NCI-H1105 treated with DMSO at 0.1 percent for 48 hours (cell line): ENCODE measurements around the gene CCDC40.

Experiments
- DNase-seq: peaks from one replicate; lab custom pipeline; 2025; lab: John Stamatoyannopoulos, UW

CCDC40 gene

DNA sequence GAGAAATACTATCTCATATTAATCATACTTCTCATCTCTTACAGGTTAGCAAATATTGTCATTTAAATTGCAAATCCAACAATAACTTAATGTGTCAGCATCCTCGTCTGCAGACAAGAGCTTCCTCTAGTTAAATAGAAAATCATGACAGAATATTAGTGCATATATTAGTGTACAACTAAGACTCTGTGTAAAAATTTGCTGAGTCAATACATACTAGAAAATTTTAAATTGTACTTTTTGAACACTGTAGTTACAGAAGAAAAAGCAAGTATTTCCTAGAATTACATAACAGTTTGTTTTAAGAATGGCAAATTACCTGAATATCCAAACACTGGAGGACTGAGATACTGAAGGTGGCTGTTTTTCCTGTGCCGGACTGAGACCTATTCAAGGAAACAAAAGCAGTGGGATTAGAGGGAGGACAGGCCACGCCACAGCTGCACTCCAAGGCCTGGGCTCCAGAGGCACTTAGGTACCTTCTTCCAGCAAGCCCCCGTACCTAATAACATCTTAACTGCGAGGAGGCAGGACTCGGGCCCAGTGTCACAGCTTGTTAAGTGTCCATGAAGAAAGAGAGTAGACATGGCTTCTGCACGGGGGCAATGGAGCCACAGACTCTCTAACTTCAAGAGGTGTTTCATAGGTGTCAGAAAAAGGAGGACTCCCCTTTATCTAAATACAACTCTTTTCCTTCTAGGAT, 105.2 kb downstream of the CCDC40 start:
- DNase-seq, result no peak

- no peak for DNase-seq
Measured at GRCh38 chr17:80142929-80143328, 106.5 kb downstream of the CCDC40 start.

DNA sequence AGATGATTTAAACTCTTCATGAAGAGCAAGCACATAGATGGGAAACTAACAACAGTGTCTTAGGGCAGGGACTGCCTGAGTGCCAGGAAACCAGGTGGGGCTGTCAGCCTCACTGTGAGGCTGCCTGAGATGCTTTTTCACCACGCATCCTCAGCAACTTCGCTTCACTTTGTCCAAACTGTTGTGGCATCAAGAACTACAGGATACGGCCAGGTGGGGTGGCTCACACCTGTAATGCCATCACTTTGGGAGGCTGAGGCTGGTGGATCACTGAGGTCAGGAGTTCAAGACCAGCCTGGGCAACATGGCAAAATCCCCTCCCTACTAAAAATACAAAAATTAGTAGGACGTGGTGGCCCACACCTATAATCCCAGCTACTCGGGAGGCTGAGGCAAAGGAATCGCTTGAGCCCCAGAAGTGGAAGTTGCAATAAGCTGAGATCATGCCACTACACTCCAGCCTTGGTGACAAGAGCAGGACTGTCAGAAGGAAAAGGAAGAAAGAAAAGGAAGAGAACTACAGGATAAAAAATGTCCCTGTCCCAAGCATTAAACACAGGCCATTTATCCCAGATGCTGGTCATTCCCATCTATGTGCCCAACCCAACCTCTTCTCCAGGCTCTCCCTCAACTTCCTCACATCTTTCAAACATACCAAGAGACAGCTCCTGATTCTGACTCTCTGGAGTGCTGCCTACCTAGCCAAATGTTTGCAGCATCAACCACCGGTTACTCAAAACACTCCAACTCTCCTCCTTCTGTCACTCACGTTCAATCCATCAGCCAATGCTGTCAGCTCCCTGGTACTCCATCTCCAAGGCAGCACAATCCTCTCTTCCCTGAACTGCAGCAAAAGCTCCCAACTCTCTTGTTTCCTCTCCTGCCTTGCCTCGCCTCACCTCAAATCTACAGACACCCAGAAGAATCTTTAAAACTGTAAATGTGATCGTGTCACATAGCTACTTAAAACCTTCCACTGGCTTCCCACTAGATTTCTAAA, 108.9 kb downstream of the CCDC40 start:
- no peak for DNase-seq

DNA sequence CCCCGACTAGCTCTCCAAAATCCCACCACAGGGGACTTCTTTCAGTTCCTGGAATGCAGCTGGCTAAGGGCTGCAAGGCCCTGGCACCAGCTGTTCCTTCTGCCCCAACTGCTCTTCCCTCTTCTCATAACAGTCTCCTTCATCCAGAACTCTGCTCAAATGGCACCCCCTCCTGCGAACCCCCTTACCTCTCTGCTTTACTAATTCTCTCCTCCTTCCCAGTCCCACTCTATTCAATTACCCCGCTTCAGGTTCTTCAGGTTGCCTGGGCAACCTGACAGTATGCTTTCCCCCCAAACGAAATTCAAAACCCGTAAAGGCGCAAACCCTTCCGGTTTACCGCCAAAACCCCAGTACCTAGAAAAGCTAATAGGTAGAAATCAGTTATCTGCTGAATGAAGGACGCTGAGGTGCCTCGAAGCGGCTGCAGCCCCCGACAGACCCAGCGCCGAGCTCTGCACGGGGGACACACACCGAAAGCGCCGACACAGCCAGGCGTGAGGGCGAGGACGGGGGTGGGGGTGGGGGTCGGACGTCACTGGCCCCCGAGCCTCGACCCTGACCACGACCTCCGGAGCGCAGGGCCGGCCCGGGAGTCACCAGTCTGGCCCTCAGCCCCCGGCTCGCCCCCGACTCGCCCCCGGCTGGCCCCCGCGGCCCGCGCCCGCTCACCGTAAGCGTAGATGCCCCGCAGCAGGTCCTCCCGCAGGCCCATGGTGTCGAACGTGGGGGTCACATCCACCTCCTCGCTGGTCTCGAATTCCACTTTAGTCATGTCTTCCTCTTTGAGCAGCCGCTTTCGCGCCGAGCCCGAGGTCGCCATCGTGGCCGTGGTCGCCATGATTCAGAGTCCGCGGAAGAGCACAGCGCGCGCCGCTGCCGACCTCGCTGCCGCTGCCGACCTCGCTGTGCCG, 109.9 kb downstream of the CCDC40 start:
- DNase-seq, result peak; percentile 28

DNA sequence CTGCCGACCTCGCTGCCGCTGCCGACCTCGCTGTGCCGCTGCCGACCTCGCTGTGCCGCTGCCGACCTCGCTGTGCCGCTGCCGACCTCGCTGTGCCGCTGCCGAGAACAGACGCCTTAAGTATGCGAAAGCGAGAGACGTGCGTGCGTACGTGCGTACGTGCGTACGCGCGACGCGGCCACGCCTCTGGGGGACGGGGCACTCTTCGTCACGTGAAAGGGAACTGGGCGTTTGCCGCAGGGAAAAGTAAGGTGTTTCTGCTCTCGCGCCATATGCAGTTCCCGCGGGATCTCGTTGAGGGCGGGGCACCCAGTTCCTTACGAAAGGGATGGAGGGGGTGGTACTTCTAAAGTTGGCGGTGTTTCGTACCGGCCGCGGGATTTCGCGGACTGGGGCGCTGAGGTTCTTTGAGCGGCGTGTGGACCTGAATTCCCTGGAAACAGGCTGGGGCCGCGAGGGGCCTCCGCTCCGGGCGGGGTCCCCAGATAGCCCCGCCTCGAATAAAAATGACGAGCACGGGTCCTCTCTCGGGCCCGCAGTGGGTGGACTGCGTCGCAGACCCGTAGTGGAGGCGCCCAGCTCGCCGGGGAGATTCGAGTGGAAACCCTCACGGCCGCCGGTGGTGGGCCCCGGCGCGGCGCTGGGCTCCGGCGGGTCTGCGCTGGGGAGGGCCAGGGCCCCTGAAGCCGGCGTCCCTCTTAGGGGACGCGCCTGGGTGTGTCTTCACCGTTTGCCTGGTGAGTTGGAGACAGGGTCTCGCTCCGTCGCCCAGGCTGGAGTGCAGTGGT, 110.8 kb downstream of the CCDC40 start, which contains the start of gene EIF4A3:
TSS of gene EIF4A3 (minus strand) at position 94 of the 788 bp plus-strand sequence. CDS start 167 bp downstream, outside the sequence.
- peak; percentile 96 for DNase-seq
